Peyer's patch (tissue), 4 donors: ENCODE data around the gene TOMM20.

Source experiments
- CTCF ChIP-seq, 6 experiments: fragments of 450-650 bp in 4 of 6; fragments of 200-600 bp in 2 of 6; sonication (generic) in 1 of 6; IDR thresholded peaks; one replicate each; pipeline ENCODE4 v1.5.1; 2017 to 2019; ENCODE audit warnings: antibody characterized with exemption in 6 of 6, mild to moderate bottlenecking in 3 of 6, moderate library complexity in 1 of 6
- POLR2A ChIP-seq, 2 donors: fragments of 450-650 bp; IDR thresholded peaks; one replicate each; pipeline ENCODE4 v1.5.1; 2017; ENCODE audit warnings: antibody characterized with exemption in 2 of 2, mild to moderate bottlenecking in 2 of 2, moderate library complexity in 2 of 2

- TF ChIP-seq CTCF (IDR thresholded peaks at IDR 0.05) = no peak
- no peak for TF ChIP-seq POLR2A (IDR thresholded peaks at IDR 0.05)
Observed at GRCh38 chr1:235168375-235168774, 39.7 kb upstream of the TOMM20 start.
